AG20443 (cell line): ENCODE results near the gene NCAPG2.
A peak's percentile ranks its signal among the peaks of the same experiment; 100 is the strongest.

Experiments used
- DNase-seq: peaks from one replicate; pipeline ENCODE4 v3.0.0; 2012; ENCODE audit warnings: low spot score, mixed read lengths

NCAPG2 gene

GRCh38 chr7:158733220-158733519 lies 28.6 kb upstream of the NCAPG2 start:
- no peak for DNase-seq

- no peak for DNase-seq
Observed at GRCh38 chr7:158732494-158733219, 28.1 kb upstream of the NCAPG2 start.

- DNase-seq = no peak
Observed at GRCh38 chr7:158731761-158732160, 27.2 kb upstream of the NCAPG2 start.

- DNase-seq = no peak
Observed at GRCh38 chr7:158730383-158731346, 26.1 kb upstream of the NCAPG2 start.

GRCh38 chr7:158729646-158730382 lies 25.2 kb upstream of the NCAPG2 start:
- no peak for DNase-seq

GRCh38 chr7:158728911-158729645 lies 24.5 kb upstream of the NCAPG2 start:
- no peak for DNase-seq

- no peak for DNase-seq
Observed at GRCh38 chr7:158727690-158728089, 23.1 kb upstream of the NCAPG2 start.

- peak; percentile 7 for DNase-seq
Observed at GRCh38 chr7:158726277-158726807, 21.7 kb upstream of the NCAPG2 start.

GRCh38 chr7:158725506-158725800 lies 20.8 kb upstream of the NCAPG2 start:
- DNase-seq = no peak

- peak; percentile 4 for DNase-seq
Observed at GRCh38 chr7:158724658-158725505, 20.3 kb upstream of the NCAPG2 start.

- peak; percentile 4 for DNase-seq
Observed at GRCh38 chr7:158723714-158724385, 19.2 kb upstream of the NCAPG2 start.

GRCh38 chr7:158723266-158723665 lies 18.7 kb upstream of the NCAPG2 start:
- DNase-seq = peak; percentile 3

GRCh38 chr7:158722574-158723237 lies 18.1 kb upstream of the NCAPG2 start:
- DNase-seq = no peak

- no peak for DNase-seq
Observed at GRCh38 chr7:158720112-158720511, 15.5 kb upstream of the NCAPG2 start.

- DNase-seq = no peak
Observed at GRCh38 chr7:158716802-158717201, 12.2 kb upstream of the NCAPG2 start.

GRCh38 chr7:158710651-158711102 lies 6.1 kb upstream of the NCAPG2 start:
- peak; percentile 32 for DNase-seq

- DNase-seq = no peak
Observed at GRCh38 chr7:158707610-158708009, 3.0 kb upstream of the NCAPG2 start.

- DNase-seq = no peak
Observed at GRCh38 chr7:158706710-158707590, 2.3 kb upstream of the NCAPG2 start.

GRCh38 chr7:158706273-158706704 lies 1.7 kb upstream of the NCAPG2 start:
- DNase-seq = no peak
